B cell (primary cell): ENCODE measurements around the gene SH3RF3. TPM values are rescaled to one million over a fixed set of nuclear protein-coding genes. Genes with fewer than 3 reads are reported as not detected.

Experiments used
- ATAC-seq: fragments of 200-7000 bp; cut with Tn5 transposase; one replicate; pipeline ENCODE4 v1.10.0; 2021; ENCODE audit warnings: low read depth, mild to moderate bottlenecking, moderate number of reproducible peaks, moderate library complexity
- CTCF ChIA-PET: fragments of 350-600 bp; sonication (Branson Sonifier 250); formaldehyde crosslinking; loops from one replicate; lab custom pipeline; 2021; ENCODE audit warnings: antibody characterized with exemption, inconsistent platforms; lab: Charles Lee
- POLR2A ChIA-PET: fragments of 350-600 bp; sonication (Branson Sonifier 250); formaldehyde crosslinking; loops from one replicate; lab custom pipeline; 2021; ENCODE audit warnings: antibody characterized with exemption; lab: Charles Lee
- DNase-seq: peaks from one replicate; pipeline ENCODE4 v3.0.0; 2013
- H2AFZ ChIP-seq: 2 replicates; pipeline ENCODE4 v1.6.1; 2012; ENCODE audit warnings: mild to moderate bottlenecking, low read depth, low read length; ENCODE audit not compliant: insufficient read depth, poor library complexity, severe bottlenecking
- H3K27ac ChIP-seq, 2 donors: 1 replicate in 1 of 2; 2 replicates in 1 of 2; pipeline ENCODE4 v1.5.1; 2012 to 2013; ENCODE audit warnings: low read length in 2 of 2, mild to moderate bottlenecking in 2 of 2, moderate library complexity in 1 of 2
- H3K27me3 ChIP-seq, 4 experiments: fragments of 200-600 bp in 1 of 4; sonication (generic) in 1 of 4; replicated peaks in 1 of 4; 1 replicate in 2 of 4; 2 replicates in 2 of 4; pipeline versions ENCODE4 v1.6.1 to v1.7.0; 2013 to 2016; ENCODE audit warnings: low read length in 3 of 4, mild to moderate bottlenecking in 2 of 4, mixed read lengths in 1 of 4, moderate library complexity in 1 of 4; ENCODE audit not compliant: insufficient read depth in 4 of 4, control insufficient read depth in 3 of 4; ENCODE audit errors: control extremely low read depth in 1 of 4
- H3K36me3 ChIP-seq, 2 experiments: replicated peaks in 1 of 2; 1 replicate in 1 of 2; 2 replicates in 1 of 2; pipeline versions ENCODE4 v1.6.1 to v1.7.1; 2013; ENCODE audit warnings: low read length in 1 of 2; ENCODE audit not compliant: insufficient read depth in 2 of 2, control insufficient read depth in 1 of 2; ENCODE audit errors: control extremely low read depth in 1 of 2, extremely low read depth in 1 of 2
- H3K4me1 ChIP-seq, 2 donors: fragments of 200-600 bp in 1 of 2; sonication (generic) in 1 of 2; 1 replicate in 1 of 2; 2 replicates in 1 of 2; pipeline versions ENCODE4 v1.5.1 to v1.6.1; 2013 to 2017; ENCODE audit warnings: low read length in 2 of 2; ENCODE audit not compliant: control insufficient read depth in 2 of 2, insufficient read depth in 2 of 2
- H3K4me2 ChIP-seq: replicated peaks from 2 replicates; pipeline ENCODE3; 2012; ENCODE audit warnings: mild to moderate bottlenecking, low read depth, low read length; ENCODE audit not compliant: poor library complexity, severe bottlenecking
- H3K4me3 ChIP-seq, 5 experiments: fragments of 200-600 bp in 1 of 5; sonication (generic) in 1 of 5; 1 replicate in 3 of 5; 2 replicates in 2 of 5; pipeline versions ENCODE4 v1.5.1 to v1.7.0; 2011 to 2016; ENCODE audit warnings: low read length in 4 of 5, mild to moderate bottlenecking in 4 of 5, low read depth in 2 of 5, control low read depth in 1 of 5, moderate library complexity in 1 of 5; ENCODE audit not compliant: insufficient read depth in 1 of 5; ENCODE audit errors: control extremely low read depth in 1 of 5, extremely low read depth in 1 of 5
- H3K79me2 ChIP-seq: fragments of 200-600 bp; sonication (generic); one replicate; pipeline ENCODE4 v1.6.0; 2016; ENCODE audit warnings: low read length; ENCODE audit not compliant: control insufficient read depth, insufficient read depth
- H3K9ac ChIP-seq: fragments of 200-600 bp; sonication (generic); 2 replicates; pipeline ENCODE4 v1.6.1; 2017; ENCODE audit warnings: mild to moderate bottlenecking, low read length, moderate library complexity
- H3K9me3 ChIP-seq, 3 donors: one replicate each; pipeline versions ENCODE4 v1.6.1 to v1.7.1; 2013; ENCODE audit warnings: low read length in 2 of 3; ENCODE audit not compliant: control insufficient read depth in 2 of 3, insufficient read depth in 1 of 3; ENCODE audit errors: control extremely low read depth in 1 of 3
- H4K20me1 ChIP-seq: 2 replicates; pipeline ENCODE4 v1.6.0; 2012; ENCODE audit warnings: mild to moderate bottlenecking, low read length; ENCODE audit not compliant: insufficient read depth, control insufficient read depth, poor library complexity, severe bottlenecking
- H3K27ac Mint-ChIP-seq: one replicate; pipeline ENCODE4 v1.8.0; 2021; ENCODE audit warnings: mixed read lengths
- H3K27me3 Mint-ChIP-seq: one replicate; pipeline ENCODE4 v1.8.0; 2021; ENCODE audit warnings: mixed read lengths
- H3K4me1 Mint-ChIP-seq: one replicate; pipeline ENCODE4 v1.8.0; 2021; ENCODE audit warnings: mixed read lengths
- H3K4me3 Mint-ChIP-seq: one replicate; pipeline ENCODE4 v1.8.0; 2021; ENCODE audit warnings: mixed read lengths
- H3K9me3 Mint-ChIP-seq: one replicate; pipeline ENCODE4 v1.8.0; 2022; ENCODE audit warnings: mixed read lengths; ENCODE audit not compliant: insufficient read depth
- EZH2 ChIP-seq: IDR thresholded peaks from 2 replicates; pipeline ENCODE4 v1.6.1; 2012; ENCODE audit warnings: borderline replicate concordance, low read depth, mild to moderate bottlenecking, moderate library complexity, low read length; ENCODE audit not compliant: insufficient read depth, poor library complexity, severe bottlenecking
- WGBS: methylation state at CpG from one replicate; pipeline ENCODE4 v1.1.5; 2013; ENCODE audit warnings: missing lambda C conversion rate; ENCODE audit not compliant: insufficient coverage; 5-methylcytosine and 5-hydroxymethylcytosine counted together
- intact Hi-C: fragments of 100-400 bp; cut with micrococcal nuclease; formaldehyde crosslinking; loops from one replicate; pipeline ENCODE4 v1.10.0; 2022
- polyA plus RNA-seq: library from polyadenylated mRNA; depleted of rRNA; stranded (reverse); fragments of >200 nt; gene quantifications from 2 replicates; pipeline ENCODE4 v1.2.3, GENCODE V29; 2012
- small RNA-seq: library from RNA; depleted of rRNA; stranded (forward); fragments of <200 nt; gene quantifications from one replicate; pipeline ENCODE3, GENCODE V24; 2012; ENCODE audit warnings: low replicate concordance, low read depth; ENCODE audit not compliant: insufficient read length
- total RNA-seq, 2 donors: library from RNA; stranded (reverse); fragments of 120-200 nt in 1 of 2; gene quantifications; 1 replicate in 1 of 2; 2 replicates in 1 of 2; pipeline versions ENCODE4 v1.2.3 to v1.2.4, GENCODE V29; 2013 to 2022
- TF ChIP-seq, protein P1 (sequence below): fragments of 200-600 bp; IDR thresholded peaks from one replicate; pipeline ENCODE4 v1.8.0; 2022; ENCODE audit warnings: antibody characterized with exemption, mild to moderate bottlenecking

The SH3RF3 gene
- total and polyA plus RNA-seq, 2 donors (not counting 1 experiment from before 2014, with no cell fraction given): 0.07 to 1.2 TPM

DNA sequence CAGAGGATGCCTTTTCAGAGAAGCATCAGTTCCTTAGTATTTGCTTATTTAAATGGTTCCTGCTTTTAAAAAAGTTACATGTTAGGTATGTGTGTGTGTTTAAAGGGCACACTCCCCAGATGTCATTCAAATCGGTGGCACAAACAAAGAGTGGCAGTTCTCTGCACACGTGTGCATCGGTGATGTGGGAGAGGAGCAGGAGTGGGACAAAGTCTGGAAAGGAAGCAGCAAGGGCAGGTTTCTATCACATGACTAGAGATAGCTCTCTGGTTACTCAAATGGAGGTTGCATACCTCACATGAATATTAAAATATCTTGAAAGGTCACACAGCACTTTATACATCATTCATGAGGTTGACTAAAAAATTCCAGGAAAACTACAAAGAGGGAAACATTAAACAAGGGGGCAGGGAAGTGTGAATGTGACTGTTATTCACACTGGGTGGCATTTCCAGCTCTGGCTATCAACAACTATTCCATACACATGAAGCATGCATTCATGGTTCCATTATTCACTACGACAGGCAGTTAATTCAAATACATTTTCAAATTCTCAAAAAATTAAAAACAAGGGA, 420.1 kb downstream of the SH3RF3 start:
- Histone ChIP-seq H3K4me2 (no peak overlapping the region), H2AFZ (no peak overlapping the region), H4K20me1 (no peaks in the 10 kb centered on the region), H3K79me2 (no peaks in the 10 kb centered on the region), H3K4me3 (no peak overlapping the region), H3K9me3 (no peaks in the 10 kb centered on the region), H3K36me3 (no peaks in the 10 kb centered on the region), H3K9ac (no peak overlapping the region), H3K27me3 (no peaks in the 10 kb centered on the region), H3K27ac (no peak overlapping the region), H3K4me1 (no peaks in the 10 kb centered on the region)
- TF ChIP-seq, protein P1, sequence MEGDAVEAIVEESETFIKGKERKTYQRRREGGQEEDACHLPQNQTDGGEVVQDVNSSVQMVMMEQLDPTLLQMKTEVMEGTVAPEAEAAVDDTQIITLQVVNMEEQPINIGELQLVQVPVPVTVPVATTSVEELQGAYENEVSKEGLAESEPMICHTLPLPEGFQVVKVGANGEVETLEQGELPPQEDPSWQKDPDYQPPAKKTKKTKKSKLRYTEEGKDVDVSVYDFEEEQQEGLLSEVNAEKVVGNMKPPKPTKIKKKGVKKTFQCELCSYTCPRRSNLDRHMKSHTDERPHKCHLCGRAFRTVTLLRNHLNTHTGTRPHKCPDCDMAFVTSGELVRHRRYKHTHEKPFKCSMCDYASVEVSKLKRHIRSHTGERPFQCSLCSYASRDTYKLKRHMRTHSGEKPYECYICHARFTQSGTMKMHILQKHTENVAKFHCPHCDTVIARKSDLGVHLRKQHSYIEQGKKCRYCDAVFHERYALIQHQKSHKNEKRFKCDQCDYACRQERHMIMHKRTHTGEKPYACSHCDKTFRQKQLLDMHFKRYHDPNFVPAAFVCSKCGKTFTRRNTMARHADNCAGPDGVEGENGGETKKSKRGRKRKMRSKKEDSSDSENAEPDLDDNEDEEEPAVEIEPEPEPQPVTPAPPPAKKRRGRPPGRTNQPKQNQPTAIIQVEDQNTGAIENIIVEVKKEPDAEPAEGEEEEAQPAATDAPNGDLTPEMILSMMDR: no peak
- no peak for TF ChIP-seq EZH2
- ChIA-PET CTCF (no interaction called here), POLR2A (no interaction called here)
- Mint-ChIP-seq H3K27me3 (peaks cover 10% of the 10 kb centered on the region), H3K4me3 (no peak overlapping the region), H3K9me3 (no peaks in the 10 kb centered on the region), H3K4me1 (no peaks in the 10 kb centered on the region), H3K27ac (no peak overlapping the region)
- no CpG with 5 or more reads among the region's 4 CpGs for WGBS
- ATAC-seq (no peak), DNase-seq (no peak)
- intact Hi-C loops: no loop called here

Small RNA genes lying within 50 kb of the gene (small RNA-seq; reads per million reads assigned to genes)
- not detected for gene MIR4265
- gene MIR4266: not detected
- not detected for gene RF00017
- gene SNRPGP9: not detected

Other genes starting within 250 kb of the SH3RF3 start
- not detected in 2 replicates for gene EDAR, start 140.0 kb upstream of the SH3RF3 start, total RNA-seq
- gene EDAR, start 140.0 kb upstream of the SH3RF3 start, polyA plus RNA-seq: 0.03 and 0.23 TPM in 2 replicates